GM12865 (cell line): ENCODE results near the gene CLIC1.
A peak's percentile ranks its signal among the peaks of the same experiment; 100 is the strongest.

ENCODE experiments used
- DNase-seq: peaks from one replicate; pipeline ENCODE4 v3.0.0; 2010; ENCODE audit warnings: low read depth
- H3K4me3 ChIP-seq: 2 replicates; pipeline ENCODE4 v1.5.1; 2011; ENCODE audit warnings: mild to moderate bottlenecking, low read depth, low read length, control low read depth
- CTCF ChIP-seq: IDR thresholded peaks from 2 replicates; pipeline ENCODE4 v1.5.1; 2011; ENCODE audit warnings: low read length, control low read depth, low read depth, inconsistent platforms; ENCODE audit not compliant: insufficient read depth; ENCODE audit errors: missing control alignments

CLIC1 gene

DNA sequence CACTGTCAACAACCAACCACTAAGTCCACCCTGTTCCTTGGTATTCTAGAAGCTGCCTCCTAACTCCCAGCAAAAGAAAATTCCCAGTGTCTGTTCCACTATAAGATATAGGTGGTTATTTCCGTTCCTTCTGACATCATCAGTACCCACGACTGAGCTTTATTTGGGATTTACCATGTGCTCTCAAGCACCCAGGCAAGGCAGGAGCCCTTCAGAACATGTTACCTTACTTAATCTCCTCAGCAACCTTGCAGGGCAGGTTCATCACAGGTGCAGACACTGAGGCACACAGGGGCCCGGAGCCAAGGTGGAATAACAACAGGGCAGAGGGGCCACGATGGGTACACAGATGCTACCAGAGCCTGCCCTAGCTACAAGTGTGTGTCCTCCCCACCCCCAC lies 44.0 kb downstream of the CLIC1 start:
- no peak overlapping the region for H3K4me3 ChIP-seq
- no peak for DNase-seq
- no peak for TF ChIP-seq CTCF

DNA sequence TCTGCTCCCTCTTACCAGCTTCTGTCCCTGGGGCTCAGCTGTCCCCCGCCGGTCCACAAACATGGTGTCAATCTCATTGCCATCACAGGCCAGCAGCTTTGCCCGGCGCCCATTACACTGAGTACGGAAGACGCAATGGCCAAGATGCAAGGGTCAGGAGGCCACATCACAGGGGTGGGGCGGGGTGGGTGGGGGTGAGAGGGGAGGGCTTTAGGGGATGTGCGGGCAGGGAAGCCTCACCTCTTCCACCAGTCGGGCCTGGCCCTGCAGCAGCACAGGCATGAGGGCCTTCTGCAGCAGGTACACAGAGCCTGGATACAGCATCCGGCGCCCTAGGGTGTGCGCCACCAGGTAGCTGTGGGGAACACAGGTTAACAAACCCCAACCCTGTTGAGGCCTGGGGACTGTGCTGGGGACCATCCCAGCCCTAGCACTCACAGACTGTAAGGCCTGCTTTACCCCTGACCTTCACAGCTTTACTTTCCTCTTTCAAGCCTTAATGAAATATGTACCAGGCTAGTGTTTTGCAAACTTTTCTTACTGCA lies 44.7 kb downstream of the CLIC1 start:
- no peak for DNase-seq
- no peak for TF ChIP-seq CTCF
- no peak overlapping the region for H3K4me3 ChIP-seq

DNA sequence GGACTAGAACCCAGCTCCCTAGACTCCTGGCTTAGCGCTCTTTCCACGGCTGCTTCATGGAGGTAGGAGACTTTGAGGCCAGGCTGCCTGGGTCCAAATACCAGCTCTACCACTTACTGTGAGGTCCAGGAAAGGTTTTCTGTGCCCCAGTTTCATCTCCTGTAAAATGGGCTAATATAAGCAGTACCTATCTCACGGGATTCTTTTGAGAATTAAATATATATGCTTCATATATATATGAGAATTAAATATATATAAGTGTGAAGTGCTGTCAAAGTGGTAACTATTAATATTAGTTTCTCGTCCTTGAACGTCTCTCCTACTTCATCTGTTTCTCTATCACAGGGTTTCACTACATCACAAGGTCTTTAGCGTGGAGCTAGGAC lies 45.3 kb downstream of the CLIC1 start:
- H3K4me3 ChIP-seq, result no peak overlapping the region
- DNase-seq, result no peak
- TF ChIP-seq CTCF, result no peak

DNA sequence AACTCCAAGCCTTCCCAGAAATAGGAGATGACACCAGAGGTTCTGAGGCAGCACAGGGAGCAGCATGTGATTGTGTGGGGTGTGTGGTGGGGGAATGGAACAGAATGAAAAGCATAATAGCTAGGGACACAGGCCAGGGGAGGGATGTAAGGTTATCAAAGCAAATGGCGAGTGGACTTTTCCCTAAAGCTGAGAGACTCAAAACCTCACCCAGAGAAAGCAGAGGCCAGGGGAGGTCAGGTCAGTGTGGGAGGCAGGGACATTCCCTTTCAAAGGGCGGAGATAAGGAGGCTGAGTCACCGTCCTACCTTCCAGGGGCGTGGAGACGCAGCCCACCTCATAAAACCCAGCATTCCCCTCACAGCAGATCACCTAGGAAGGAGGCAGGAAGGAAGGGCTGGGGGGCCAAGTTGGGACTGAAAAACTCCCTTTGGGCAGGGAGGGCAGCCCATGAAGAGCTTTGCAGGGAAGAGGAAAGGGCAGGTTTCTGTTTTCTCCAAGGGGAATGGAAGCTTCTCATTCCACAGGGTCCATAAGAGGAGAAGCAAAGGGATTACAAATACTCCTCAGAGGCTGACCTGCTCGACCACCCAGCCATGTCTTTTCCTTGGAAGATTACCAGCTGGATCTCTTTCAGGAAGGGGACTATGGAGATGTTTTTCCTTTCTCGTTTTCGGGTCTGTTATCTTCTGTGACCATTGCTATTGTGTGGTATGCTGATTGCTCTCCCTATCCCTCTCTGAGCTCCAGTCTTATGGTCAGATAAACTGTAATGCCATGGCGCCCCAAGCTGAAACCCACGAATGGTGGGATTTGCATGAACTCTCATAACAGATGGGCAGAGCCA lies 45.9 kb downstream of the CLIC1 start:
- TF ChIP-seq CTCF, result no peak
- no peak for DNase-seq
- H3K4me3 ChIP-seq, result no peak overlapping the region

GRCh38 chr6:31689249-31690110 lies 46.9 kb downstream of the CLIC1 start:
- H3K4me3 ChIP-seq, result no peak overlapping the region
- no peak for DNase-seq
- peak; percentile 52 for TF ChIP-seq CTCF

GRCh38 chr6:31687860-31688693 lies 48.3 kb downstream of the CLIC1 start:
- no peak for DNase-seq
- H3K4me3 ChIP-seq, result no peak overlapping the region
- no peak for TF ChIP-seq CTCF
